Rectal smooth muscle tissue (tissue), 1 donor: ENCODE measurements around the gene GFPT2.

ENCODE experiments used
- H3K27ac ChIP-seq: one replicate; pipeline ENCODE4 v1.7.0; 2013; ENCODE audit warnings: low read depth, low read length, inconsistent platforms
- H3K27me3 ChIP-seq: one replicate; pipeline ENCODE4 v1.7.0; 2013; ENCODE audit warnings: low read length; ENCODE audit not compliant: control insufficient read depth, insufficient read depth
- H3K36me3 ChIP-seq: one replicate; pipeline ENCODE4 v1.7.0; 2013; ENCODE audit warnings: low read length; ENCODE audit not compliant: control insufficient read depth, insufficient read depth
- H3K4me1 ChIP-seq: one replicate; pipeline ENCODE4 v1.7.0; 2013; ENCODE audit warnings: low read length; ENCODE audit not compliant: control insufficient read depth, insufficient read depth
- H3K4me3 ChIP-seq: one replicate; pipeline ENCODE4 v1.7.0; 2013; ENCODE audit warnings: low read length
- H3K9ac ChIP-seq: one replicate; pipeline ENCODE4 v1.7.0; 2013; ENCODE audit warnings: low read length

Gene GFPT2

GRCh38 chr5:180253036-180253824 lies 99.9 kb downstream of the GFPT2 start:
- Histone ChIP-seq H3K36me3 (peaks cover 44% of the 10 kb centered on the region), H3K9ac (no peak overlapping the region), H3K4me1 (no peaks in the 10 kb centered on the region), H3K27ac (no peak overlapping the region), H3K4me3 (no peak overlapping the region), H3K27me3 (no peaks in the 10 kb centered on the region)

- H3K27ac ChIP-seq: no peak overlapping the region
- H3K36me3 ChIP-seq: peaks cover 41% of the 10 kb centered on the region
- H3K9ac ChIP-seq: no peak overlapping the region
- H3K27me3 ChIP-seq: no peaks in the 10 kb centered on the region
- no peak overlapping the region for H3K4me3 ChIP-seq
- no peaks in the 10 kb centered on the region for H3K4me1 ChIP-seq
These were observed 101.2 kb downstream of the GFPT2 start for GRCh38 chr5:180251887-180252286.

GRCh38 chr5:180251141-180251540 lies 102.0 kb downstream of the GFPT2 start:
- Histone ChIP-seq H3K27ac (no peak overlapping the region), H3K4me1 (no peaks in the 10 kb centered on the region), H3K4me3 (no peak overlapping the region), H3K36me3 (peaks cover 36% of the 10 kb centered on the region), H3K9ac (no peak overlapping the region), H3K27me3 (no peaks in the 10 kb centered on the region)
